ENCODE results near the gene FAT2.

FAT2 gene

DNA sequence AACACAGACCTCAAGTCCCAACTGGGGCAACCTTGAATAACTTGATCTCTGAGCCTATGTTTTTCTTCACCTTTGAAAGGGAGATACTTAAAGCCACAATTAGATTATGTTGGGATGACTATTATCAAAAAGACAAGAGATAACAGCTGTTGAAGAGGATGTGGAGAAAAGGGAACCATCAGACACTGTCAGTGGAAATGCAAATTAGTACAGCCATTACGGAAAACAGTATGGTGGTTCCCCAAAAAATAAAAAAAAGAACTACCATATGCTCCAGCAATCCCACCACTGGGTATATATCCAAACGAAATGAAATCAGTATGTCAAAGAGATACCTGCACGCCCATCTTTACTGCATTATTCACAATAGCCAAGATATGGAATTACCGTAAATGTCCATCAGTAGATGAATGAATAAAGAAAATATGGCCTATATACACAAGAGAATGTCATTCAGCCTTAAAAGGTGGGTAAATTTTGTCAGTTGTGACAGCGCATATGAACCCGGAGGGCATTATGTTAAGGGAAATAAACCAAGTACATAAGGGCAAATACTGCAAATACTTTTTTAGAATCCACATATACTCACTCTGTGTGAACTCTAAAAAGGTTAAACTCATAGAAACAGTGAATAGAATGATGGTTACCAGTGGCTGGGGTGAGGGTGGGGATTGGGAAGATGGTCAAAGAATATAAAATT lies 12.7 kb downstream of the FAT2 start:
- Histone ChIP-seq H3K4me1 (ENCODE audit: insufficient read depth, low read length) (peaks cover 6% of the 10 kb centered on the region; the same call in 1 of the 2 replicates), H3K27me3 (ENCODE audit: insufficient read depth, low read length) (no peaks in the 10 kb centered on the region), H3K4me3 (ENCODE audit: low read length) (no peak overlapping the region), H3K9me3 (ENCODE audit: insufficient read depth, low read depth, low read length) (no peaks in the 10 kb centered on the region), H3K9ac (ENCODE audit: low read depth, low read length) (no peak overlapping the region), H3K27ac (ENCODE audit: low read length) (no peak overlapping the region), H3K36me3 (ENCODE audit: insufficient read depth, low read depth, low read length) (no peaks in the 10 kb centered on the region)

DNA sequence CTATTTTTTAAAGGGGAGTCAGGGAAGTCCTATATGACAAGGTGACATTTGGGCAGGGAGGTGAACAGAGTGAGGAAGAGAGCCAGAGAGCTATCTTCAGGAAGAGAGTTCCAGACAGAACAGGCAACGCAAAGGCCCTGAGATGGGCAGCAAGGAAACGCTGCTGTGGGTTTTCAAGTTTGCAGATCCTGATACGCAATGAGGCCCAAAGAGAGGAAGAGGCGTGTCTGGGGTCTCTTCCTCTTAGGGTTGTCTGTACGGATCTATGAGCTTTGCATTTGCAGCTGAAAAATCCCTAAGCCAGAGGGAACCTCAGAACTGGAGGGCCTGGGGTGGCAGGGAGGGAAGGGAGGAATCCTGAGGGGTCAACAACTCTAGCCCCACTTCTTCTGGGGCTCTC lies 13.6 kb downstream of the FAT2 start:
- Histone ChIP-seq H3K9me3 (ENCODE audit: insufficient read depth, low read depth, low read length) (no peaks in the 10 kb centered on the region), H3K27me3 (ENCODE audit: insufficient read depth, low read length) (no peaks in the 10 kb centered on the region), H3K9ac (ENCODE audit: low read depth, low read length) (no peak overlapping the region), H3K4me1 (ENCODE audit: insufficient read depth, low read length) (peaks cover 6% of the 10 kb centered on the region; the same call in 1 of the 2 replicates), H3K4me3 (ENCODE audit: low read length) (no peak overlapping the region), H3K36me3 (ENCODE audit: insufficient read depth, low read depth, low read length) (no peaks in the 10 kb centered on the region), H3K27ac (ENCODE audit: low read length) (no peak overlapping the region)

DNA sequence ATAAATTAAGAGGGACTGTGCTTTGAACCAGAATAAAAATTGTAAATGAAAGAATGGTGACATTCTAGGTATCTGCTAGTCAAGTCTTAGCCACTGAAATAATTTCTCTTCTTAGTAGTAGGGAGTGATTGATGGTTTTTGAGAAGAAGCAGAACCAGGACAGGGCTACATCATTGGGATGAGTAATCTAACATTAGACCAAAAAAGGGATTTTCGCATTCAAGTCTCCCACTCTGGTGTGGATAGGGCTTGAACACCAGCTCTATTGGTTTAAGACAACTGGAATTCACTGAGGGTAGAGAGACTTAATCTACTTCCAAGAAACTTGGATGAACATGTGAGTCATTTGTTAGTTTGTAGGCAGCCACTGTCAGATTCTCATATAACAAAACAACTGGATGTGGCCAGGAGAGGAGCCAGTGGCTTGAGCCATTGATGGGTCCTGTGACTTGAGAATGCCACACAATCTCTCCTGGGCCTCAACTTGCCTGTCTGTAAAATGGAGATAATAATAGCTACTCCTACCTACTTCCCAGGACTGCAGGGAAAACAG lies 16.6 kb downstream of the FAT2 start:
- Histone ChIP-seq H3K4me3 (ENCODE audit: low read length) (no peak overlapping the region), H3K27ac (ENCODE audit: low read length) (no peak overlapping the region), H3K9ac (ENCODE audit: low read depth, low read length) (no peak overlapping the region), H3K9me3 (ENCODE audit: insufficient read depth, low read depth, low read length) (no peaks in the 10 kb centered on the region), H3K36me3 (ENCODE audit: insufficient read depth, low read depth, low read length) (no peaks in the 10 kb centered on the region), H3K27me3 (ENCODE audit: insufficient read depth, low read length) (0 out of 2 replicates have a peak, but pooled peaks cover 10% of the 10 kb centered on the region), H3K4me1 (ENCODE audit: insufficient read depth, low read length) (0 out of 2 replicates have a peak, but pooled peaks cover 2% of the 10 kb centered on the region)

DNA sequence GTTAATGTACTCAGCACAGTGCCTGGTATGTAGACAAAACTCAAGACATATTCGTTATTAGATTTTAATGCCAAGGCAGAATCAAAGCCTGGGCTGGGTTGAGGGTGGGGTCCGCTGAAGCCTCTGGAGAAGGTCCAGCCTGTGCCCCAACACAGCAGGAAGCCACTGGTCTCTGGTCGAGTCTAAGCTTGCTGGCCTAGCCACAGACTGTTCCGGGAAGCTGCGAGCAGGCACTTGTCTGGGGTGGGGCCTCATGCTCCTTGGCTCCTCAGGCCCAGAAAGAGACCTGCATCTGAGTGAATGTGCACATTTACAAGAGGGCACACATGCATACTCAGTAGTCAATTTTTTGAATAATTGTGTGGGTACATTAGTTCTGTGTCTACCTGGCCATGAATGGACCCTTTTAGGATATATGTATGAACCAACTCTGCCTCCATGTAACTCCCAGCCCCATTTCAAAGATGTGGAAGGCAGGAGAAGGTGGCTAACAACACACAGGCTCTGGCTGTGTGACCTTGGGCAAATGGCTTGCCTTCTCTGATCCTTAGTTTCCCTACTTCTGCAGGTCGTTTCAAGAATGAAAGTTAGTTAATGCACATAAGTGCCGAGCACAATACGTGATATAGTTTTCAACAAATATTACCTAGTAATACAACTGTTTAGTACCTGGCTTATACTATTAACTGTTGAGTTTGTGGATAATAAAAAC lies 18.3 kb downstream of the FAT2 start:
- H3K36me3 ChIP-seq (ENCODE audit: insufficient read depth, low read depth, low read length), result no peaks in the 10 kb centered on the region
- H3K27ac ChIP-seq (ENCODE audit: low read length), result no peak overlapping the region
- 0 out of 2 replicates have a peak, but pooled peaks cover 2% of the 10 kb centered on the region for H3K4me1 ChIP-seq (ENCODE audit: insufficient read depth, low read length)
- H3K4me3 ChIP-seq (ENCODE audit: low read length), result no peak overlapping the region
- no peak overlapping the region for H3K9ac ChIP-seq (ENCODE audit: low read depth, low read length)
- 0 out of 2 replicates have a peak, but pooled peaks cover 18% of the 10 kb centered on the region for H3K27me3 ChIP-seq (ENCODE audit: insufficient read depth, low read length)
- no peaks in the 10 kb centered on the region for H3K9me3 ChIP-seq (ENCODE audit: insufficient read depth, low read depth, low read length)

DNA sequence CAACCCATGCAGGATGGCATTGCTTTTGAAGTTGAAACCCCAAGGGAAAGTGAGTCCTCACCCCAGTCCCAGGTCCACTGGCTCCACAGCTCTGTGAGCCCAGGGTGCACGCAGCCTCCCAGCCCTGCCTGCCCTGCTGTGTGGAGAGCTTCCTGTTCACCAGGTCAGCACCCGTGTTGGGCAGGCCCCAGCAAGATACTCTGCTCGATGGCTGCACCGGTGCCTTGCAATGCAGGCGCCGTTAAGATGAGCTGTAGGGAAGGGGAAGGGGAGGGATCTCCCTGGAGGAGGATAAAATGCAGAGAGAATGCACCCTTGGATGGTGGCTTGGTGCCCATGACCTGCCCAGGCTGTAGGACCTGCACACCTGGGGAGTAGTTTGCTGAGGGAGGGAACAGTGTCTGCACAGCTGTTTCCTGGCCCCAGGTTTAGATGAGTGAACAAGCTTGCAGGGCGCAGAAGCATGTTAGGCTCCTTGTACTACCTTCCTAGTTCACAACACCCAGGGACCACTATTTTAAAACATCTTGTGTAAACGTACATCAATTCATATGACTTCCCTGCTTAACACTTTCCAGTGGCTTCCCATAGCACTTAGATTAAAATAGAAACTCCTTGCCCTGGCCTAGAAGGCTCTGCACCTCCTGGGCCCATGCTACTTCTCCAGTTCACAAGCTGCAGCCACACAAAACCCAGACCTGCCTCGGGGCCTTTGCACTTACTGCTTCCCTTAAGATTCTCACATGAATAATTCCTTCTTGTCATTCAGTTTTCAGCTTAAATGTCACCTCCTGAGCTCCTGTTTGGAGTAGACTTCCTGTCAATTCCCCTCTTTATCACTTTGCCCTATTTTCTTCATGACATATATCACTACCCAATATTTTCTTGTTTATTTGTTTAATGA lies 19.6 kb downstream of the FAT2 start:
- Histone ChIP-seq H3K27me3 (ENCODE audit: insufficient read depth, low read length) (0 out of 2 replicates have a peak, but pooled peaks cover 18% of the 10 kb centered on the region), H3K9ac (ENCODE audit: low read depth, low read length) (no peak overlapping the region), H3K4me1 (ENCODE audit: insufficient read depth, low read length) (0 out of 2 replicates have a peak, but pooled peaks cover 2% of the 10 kb centered on the region), H3K36me3 (ENCODE audit: insufficient read depth, low read depth, low read length) (no peaks in the 10 kb centered on the region), H3K4me3 (ENCODE audit: low read length) (no peak overlapping the region), H3K27ac (ENCODE audit: low read length) (no peak overlapping the region), H3K9me3 (ENCODE audit: insufficient read depth, low read depth, low read length) (no peaks in the 10 kb centered on the region)

DNA sequence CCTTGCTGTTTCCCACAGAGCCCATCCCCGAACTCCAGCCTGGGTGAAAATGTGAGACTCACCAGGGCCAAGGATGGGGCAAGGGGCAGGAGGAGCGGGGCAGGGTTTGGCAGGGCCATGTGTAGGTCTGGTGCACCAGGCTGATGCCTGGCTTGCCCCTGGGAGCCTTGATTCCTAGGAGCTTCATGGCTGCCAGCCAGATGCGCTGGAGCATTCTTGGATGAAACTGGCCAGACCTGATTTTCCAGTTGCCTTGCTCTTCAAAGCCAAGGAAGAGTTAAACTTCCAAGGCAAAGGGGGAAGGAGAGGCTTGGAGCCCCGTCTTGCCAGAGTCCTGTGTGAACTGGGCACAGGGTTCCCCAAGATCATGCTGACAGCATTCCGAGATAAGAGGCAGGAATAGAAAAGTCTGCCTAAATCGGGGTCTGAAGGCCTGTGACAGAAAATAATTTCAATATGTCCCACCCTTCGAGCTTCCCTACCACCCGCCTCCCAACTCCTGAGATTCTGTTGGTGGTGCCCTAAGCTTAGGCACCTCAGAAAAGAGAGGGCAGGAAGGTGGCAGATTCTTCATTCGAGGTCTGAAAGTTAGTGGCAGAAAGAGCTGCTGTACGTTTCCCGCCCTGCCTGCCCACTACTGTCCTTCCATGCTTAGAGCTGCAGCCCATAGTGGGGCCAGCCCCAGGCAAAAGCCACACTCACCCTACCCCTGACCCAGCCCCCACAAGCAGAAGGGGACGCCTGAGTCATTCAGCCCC lies 20.4 kb downstream of the FAT2 start:
- Histone ChIP-seq H3K36me3 (ENCODE audit: insufficient read depth, low read depth, low read length) (no peaks in the 10 kb centered on the region), H3K27me3 (ENCODE audit: insufficient read depth, low read length) (0 out of 2 replicates have a peak, but pooled peaks cover 18% of the 10 kb centered on the region), H3K9me3 (ENCODE audit: insufficient read depth, low read depth, low read length) (no peaks in the 10 kb centered on the region), H3K4me1 (ENCODE audit: insufficient read depth, low read length) (0 out of 2 replicates have a peak, but pooled peaks cover 2% of the 10 kb centered on the region), H3K27ac (ENCODE audit: low read length) (no peak overlapping the region), H3K4me3 (ENCODE audit: low read length) (peak overlapping the region; percentile 35; the same call in 1 of the 2 replicates), H3K9ac (ENCODE audit: low read depth, low read length) (no peak overlapping the region)

DNA sequence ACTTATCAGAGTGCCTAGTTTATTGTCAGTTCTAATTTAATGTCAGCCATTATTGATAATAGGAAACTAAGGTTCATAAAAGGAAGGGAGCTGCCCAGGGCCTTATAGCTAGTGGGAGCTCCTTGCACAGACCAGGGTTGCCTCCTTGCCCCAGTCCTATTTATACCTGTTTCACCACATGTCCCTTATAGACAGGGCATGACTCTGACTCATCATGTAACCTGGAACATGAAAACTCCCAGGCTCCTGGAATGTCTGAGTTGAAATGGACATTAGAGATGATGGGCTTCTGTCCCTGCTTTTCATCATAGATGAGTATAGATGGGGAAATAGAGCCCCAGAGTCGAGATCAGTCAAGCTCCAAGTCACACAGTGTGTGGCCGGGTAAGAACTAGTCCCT lies 21.1 kb downstream of the FAT2 start:
- Histone ChIP-seq H3K27me3 (ENCODE audit: insufficient read depth, low read length) (0 out of 2 replicates have a peak, but pooled peaks cover 18% of the 10 kb centered on the region), H3K4me1 (ENCODE audit: insufficient read depth, low read length) (0 out of 2 replicates have a peak, but pooled peaks cover 2% of the 10 kb centered on the region), H3K4me3 (ENCODE audit: low read length) (peak overlapping the region; percentile 35; the same call in 1 of the 2 replicates), H3K36me3 (ENCODE audit: insufficient read depth, low read depth, low read length) (no peaks in the 10 kb centered on the region), H3K9me3 (ENCODE audit: insufficient read depth, low read depth, low read length) (no peaks in the 10 kb centered on the region), H3K27ac (ENCODE audit: low read length) (no peak overlapping the region), H3K9ac (ENCODE audit: low read depth, low read length) (no peak overlapping the region)

DNA sequence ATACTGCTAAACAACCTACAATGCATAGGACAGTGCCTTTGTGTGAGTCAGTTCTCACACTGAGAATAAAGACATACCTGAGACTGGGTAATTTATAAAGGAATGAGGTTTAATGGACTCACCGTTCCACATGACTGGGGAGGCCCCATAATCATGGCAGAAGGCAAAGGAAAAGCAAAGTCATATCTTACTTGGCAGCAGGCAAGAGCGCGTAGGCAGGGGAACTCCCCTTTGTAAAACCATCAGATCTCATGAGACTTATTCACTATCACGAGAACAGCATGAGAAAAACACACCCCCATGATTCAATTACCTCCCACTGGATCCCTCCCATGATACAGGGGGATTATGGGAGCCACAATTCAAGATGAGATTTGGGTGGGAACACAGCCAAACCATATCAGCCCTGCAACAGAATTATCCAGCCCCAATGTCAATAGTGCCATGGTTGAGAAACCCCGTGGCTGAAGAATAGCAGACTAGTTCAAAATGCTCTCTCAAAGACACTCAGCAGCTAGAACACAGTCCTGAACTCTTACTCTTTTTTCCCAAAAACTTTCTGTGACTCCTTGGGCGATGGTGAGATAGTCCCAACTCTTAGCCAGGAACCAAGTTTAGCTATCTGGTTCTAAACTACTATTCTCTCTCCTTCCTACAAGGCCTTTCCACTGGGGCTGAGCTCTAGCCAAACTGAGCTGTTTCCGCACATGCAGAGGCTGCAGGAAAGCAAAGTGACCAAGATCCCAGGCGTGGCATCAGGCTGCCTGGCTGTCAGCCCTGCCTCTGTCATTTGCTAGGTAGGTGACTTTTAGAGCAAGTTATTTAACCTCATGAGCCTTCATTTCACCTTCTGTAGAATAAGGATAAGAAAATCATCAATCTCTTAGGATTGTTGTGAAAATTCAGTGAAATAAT lies 21.7 kb downstream of the FAT2 start:
- 0 out of 2 replicates have a peak, but pooled peaks cover 2% of the 10 kb centered on the region for H3K4me1 ChIP-seq (ENCODE audit: insufficient read depth, low read length)
- no peak overlapping the region for H3K9ac ChIP-seq (ENCODE audit: low read depth, low read length)
- no peaks in the 10 kb centered on the region for H3K36me3 ChIP-seq (ENCODE audit: insufficient read depth, low read depth, low read length)
- H3K9me3 ChIP-seq (ENCODE audit: insufficient read depth, low read depth, low read length), result no peaks in the 10 kb centered on the region
- H3K27me3 ChIP-seq (ENCODE audit: insufficient read depth, low read length), result 0 out of 2 replicates have a peak, but pooled peaks cover 18% of the 10 kb centered on the region
- H3K27ac ChIP-seq (ENCODE audit: low read length), result no peak overlapping the region
- no peak overlapping the region for H3K4me3 ChIP-seq (ENCODE audit: low read length)

DNA sequence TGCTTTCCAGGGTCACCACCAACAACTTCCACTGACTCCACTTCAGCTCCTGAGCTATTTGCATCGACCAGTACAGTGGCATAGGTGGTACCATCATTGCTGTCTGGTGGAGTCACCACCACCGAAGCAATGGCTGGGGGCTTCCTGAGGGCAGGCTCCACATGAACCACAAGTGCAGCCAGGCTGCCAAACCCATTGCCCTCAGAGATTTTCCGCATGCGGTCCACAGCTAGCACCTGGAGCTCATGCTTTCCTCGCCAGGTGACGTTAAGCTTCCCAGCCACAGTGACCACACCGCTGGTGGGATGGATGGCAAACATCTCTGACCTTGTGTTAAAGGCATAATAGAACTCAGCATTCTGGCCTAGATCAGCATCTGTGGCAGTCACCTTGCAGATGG lies 23.1 kb downstream of the FAT2 start:
- Histone ChIP-seq H3K27me3 (ENCODE audit: insufficient read depth, low read length) (0 out of 2 replicates have a peak, but pooled peaks cover 18% of the 10 kb centered on the region), H3K9ac (ENCODE audit: low read depth, low read length) (no peak overlapping the region), H3K4me1 (ENCODE audit: insufficient read depth, low read length) (0 out of 2 replicates have a peak, but pooled peaks cover 2% of the 10 kb centered on the region), H3K4me3 (ENCODE audit: low read length) (no peak overlapping the region), H3K36me3 (ENCODE audit: insufficient read depth, low read depth, low read length) (no peaks in the 10 kb centered on the region), H3K9me3 (ENCODE audit: insufficient read depth, low read depth, low read length) (no peaks in the 10 kb centered on the region), H3K27ac (ENCODE audit: low read length) (no peak overlapping the region)

DNA sequence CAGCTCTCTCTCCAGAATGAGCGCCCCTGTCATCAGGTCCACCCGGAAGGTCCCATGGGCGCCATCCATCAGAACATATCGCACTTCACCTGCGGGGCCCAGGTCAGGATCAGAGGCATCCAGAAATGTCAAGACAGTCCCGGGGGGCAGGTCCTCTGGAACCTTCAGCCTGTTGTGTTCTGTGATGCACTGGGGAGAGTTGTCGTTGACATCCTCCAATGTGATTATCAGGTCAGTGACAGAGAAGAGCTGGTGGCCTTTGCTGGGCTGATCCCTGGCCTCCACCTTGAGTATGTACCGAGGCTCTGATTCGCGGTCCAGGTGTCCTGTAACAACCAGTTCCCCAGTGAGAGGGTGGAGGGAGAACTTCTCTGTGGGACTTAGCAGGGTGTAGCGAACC lies 25.2 kb downstream of the FAT2 start:
- Histone ChIP-seq H3K4me3 (ENCODE audit: low read length) (no peak overlapping the region), H3K27me3 (ENCODE audit: insufficient read depth, low read length) (0 out of 2 replicates have a peak, but pooled peaks cover 13% of the 10 kb centered on the region), H3K9ac (ENCODE audit: low read depth, low read length) (no peak overlapping the region), H3K36me3 (ENCODE audit: insufficient read depth, low read depth, low read length) (no peaks in the 10 kb centered on the region), H3K4me1 (ENCODE audit: insufficient read depth, low read length) (0 out of 2 replicates have a peak, but pooled peaks cover 2% of the 10 kb centered on the region), H3K9me3 (ENCODE audit: insufficient read depth, low read depth, low read length) (no peaks in the 10 kb centered on the region), H3K27ac (ENCODE audit: low read length) (no peak overlapping the region)
